Chondrocyte (in vitro differentiated cells): ENCODE data around the gene MBD3. TPM values are rescaled to one million over a fixed set of nuclear protein-coding genes. Genes with fewer than 3 reads are reported as not detected.

Source experiments
- DNase-seq: peaks from one replicate; pipeline ENCODE4 v3.0.0; 2021; ENCODE audit warnings: mixed read lengths, low spot score
- H3K27ac Mint-ChIP-seq: one replicate; pipeline ENCODE4 v1.8.0; 2021; ENCODE audit warnings: mild to moderate bottlenecking, moderate library complexity, mixed read lengths; ENCODE audit not compliant: unreplicated experiment
- H3K27me3 Mint-ChIP-seq: 2 replicates; pipeline ENCODE4 v1.8.0; 2021; ENCODE audit warnings: low read depth, mixed read lengths
- H3K36me3 Mint-ChIP-seq: 2 replicates; pipeline ENCODE4 v1.8.0; 2021; ENCODE audit warnings: low read depth, mixed read lengths
- H3K4me1 Mint-ChIP-seq: 2 replicates; pipeline ENCODE4 v1.8.0; 2021; ENCODE audit warnings: low read depth, mild to moderate bottlenecking, mixed read lengths
- H3K4me3 Mint-ChIP-seq: one replicate; pipeline ENCODE4 v1.8.0; 2021; ENCODE audit warnings: mild to moderate bottlenecking, moderate library complexity, mixed read lengths; ENCODE audit not compliant: unreplicated experiment
- H3K9me3 Mint-ChIP-seq: 2 replicates; pipeline ENCODE4 v1.8.0; 2021; ENCODE audit warnings: low read depth, mixed read lengths
- total RNA-seq: library from RNA; stranded (reverse); gene quantifications from 3 replicates; pipeline ENCODE4 v1.2.1, GENCODE V29; 2021
- TF ChIP-seq, protein P1 (sequence below): fragments of 200-600 bp; sonication (generic); IDR thresholded peaks from 2 replicates; pipeline ENCODE4 v1.5.0; 2021; ENCODE audit warnings: antibody characterized with exemption, mild to moderate bottlenecking, moderate library complexity

MBD3 gene
- total RNA-seq, 1 donor from 2014 or later = 83.6 TPM

- TF ChIP-seq, protein P1, sequence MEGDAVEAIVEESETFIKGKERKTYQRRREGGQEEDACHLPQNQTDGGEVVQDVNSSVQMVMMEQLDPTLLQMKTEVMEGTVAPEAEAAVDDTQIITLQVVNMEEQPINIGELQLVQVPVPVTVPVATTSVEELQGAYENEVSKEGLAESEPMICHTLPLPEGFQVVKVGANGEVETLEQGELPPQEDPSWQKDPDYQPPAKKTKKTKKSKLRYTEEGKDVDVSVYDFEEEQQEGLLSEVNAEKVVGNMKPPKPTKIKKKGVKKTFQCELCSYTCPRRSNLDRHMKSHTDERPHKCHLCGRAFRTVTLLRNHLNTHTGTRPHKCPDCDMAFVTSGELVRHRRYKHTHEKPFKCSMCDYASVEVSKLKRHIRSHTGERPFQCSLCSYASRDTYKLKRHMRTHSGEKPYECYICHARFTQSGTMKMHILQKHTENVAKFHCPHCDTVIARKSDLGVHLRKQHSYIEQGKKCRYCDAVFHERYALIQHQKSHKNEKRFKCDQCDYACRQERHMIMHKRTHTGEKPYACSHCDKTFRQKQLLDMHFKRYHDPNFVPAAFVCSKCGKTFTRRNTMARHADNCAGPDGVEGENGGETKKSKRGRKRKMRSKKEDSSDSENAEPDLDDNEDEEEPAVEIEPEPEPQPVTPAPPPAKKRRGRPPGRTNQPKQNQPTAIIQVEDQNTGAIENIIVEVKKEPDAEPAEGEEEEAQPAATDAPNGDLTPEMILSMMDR = no peak
- no peak for DNase-seq
- H3K27ac Mint-ChIP-seq = no peak overlapping the region
- H3K27me3 Mint-ChIP-seq = no peaks in the 10 kb centered on the region
- H3K4me3 Mint-ChIP-seq = no peak overlapping the region
- H3K9me3 Mint-ChIP-seq = no peaks in the 10 kb centered on the region
- H3K4me1 Mint-ChIP-seq = peaks cover 23% of the 10 kb centered on the region
- H3K36me3 Mint-ChIP-seq = peaks cover 2% of the 10 kb centered on the region
These were observed 31.3 kb downstream of the MBD3 start for GRCh38 chr19:1561236-1561842.

DNA sequence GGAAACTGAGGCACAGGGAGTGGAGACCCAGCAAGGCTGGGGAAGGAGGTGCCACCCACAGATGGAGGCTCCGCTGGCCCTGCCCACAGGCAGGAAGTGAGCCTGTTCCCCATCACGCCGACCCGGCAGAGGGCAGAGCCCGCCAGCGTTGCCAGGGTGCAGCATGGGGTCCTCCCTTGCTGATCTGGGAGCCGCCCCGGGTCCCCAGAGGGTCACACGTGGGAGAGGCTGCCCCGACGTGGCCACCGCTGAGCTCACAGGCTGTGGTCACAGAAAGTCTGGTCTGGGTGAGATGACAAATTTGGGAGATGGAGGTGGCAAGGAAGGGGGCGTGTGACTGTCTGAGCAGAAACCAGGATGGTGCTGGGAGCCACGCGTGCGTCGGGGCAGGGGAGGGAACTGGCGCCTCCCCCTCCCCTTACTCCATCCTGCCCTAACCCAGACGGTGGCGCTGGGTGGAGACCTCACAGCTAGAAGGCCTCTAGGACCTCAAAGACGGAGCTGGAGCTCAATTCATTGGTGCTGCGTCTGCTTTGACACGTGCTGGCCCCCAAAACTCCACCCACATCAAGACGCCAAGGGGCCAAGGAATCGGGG is 32.3 kb downstream of the MBD3 start:
- peaks cover 18% of the 10 kb centered on the region for H3K4me1 Mint-ChIP-seq
- no peaks in the 10 kb centered on the region for H3K27me3 Mint-ChIP-seq
- no peaks in the 10 kb centered on the region for H3K9me3 Mint-ChIP-seq
- no peak overlapping the region for H3K4me3 Mint-ChIP-seq
- H3K27ac Mint-ChIP-seq = no peak overlapping the region
- TF ChIP-seq, protein P1 = no peak
- DNase-seq = no peak
- H3K36me3 Mint-ChIP-seq = peaks cover 2% of the 10 kb centered on the region

GRCh38 chr19:1558552-1558951 is 34.1 kb downstream of the MBD3 start:
- Mint-ChIP-seq H3K27ac (peak overlapping the region; percentile 54), H3K36me3 (peaks cover 2% of the 10 kb centered on the region), H3K9me3 (no peaks in the 10 kb centered on the region), H3K27me3 (no peaks in the 10 kb centered on the region), H3K4me1 (peaks cover 9% of the 10 kb centered on the region), H3K4me3 (no peak overlapping the region)
- TF ChIP-seq, protein P1 = no peak
- DNase-seq = no peak

- H3K36me3 Mint-ChIP-seq = peaks cover 2% of the 10 kb centered on the region
- no peak for DNase-seq
- no peaks in the 10 kb centered on the region for H3K27me3 Mint-ChIP-seq
- H3K4me1 Mint-ChIP-seq = peaks cover 3% of the 10 kb centered on the region
- H3K9me3 Mint-ChIP-seq = no peaks in the 10 kb centered on the region
- no peak overlapping the region for H3K4me3 Mint-ChIP-seq
- no peak overlapping the region for H3K27ac Mint-ChIP-seq
- TF ChIP-seq, protein P1 = no peak
These were observed 36.1 kb downstream of the MBD3 start for GRCh38 chr19:1556390-1557070.

- Mint-ChIP-seq H3K9me3 (no peaks in the 10 kb centered on the region), H3K36me3 (peaks cover 3% of the 10 kb centered on the region), H3K27ac (no peak overlapping the region), H3K4me3 (no peak overlapping the region), H3K27me3 (no peaks in the 10 kb centered on the region), H3K4me1 (peaks cover 3% of the 10 kb centered on the region)
- DNase-seq = no peak
- TF ChIP-seq, protein P1 = no peak
These were observed 36.9 kb downstream of the MBD3 start for GRCh38 chr19:1555487-1556389.
